Measurements from ENCODE around the gene BAD. TPM values are rescaled to one million over a fixed set of nuclear protein-coding genes. Genes with fewer than 3 reads are reported as not detected.

The BAD gene
- polyA plus RNA-seq, 2 of the 4 experiments (the other 2 are of a cell fraction), result 33.7 to 68.4 TPM

- peak; percentile 65 to 68 for ATAC-seq
- Histone ChIP-seq H3K9me3 (no peaks in the 10 kb centered on the region), H3K4me2 (peak within 1 kb of the TSS; percentile 86), H3K4me1 (peaks cover 17% of the 10 kb centered on the region; the same call in 1 of the 3 replicates), H3K4me3 (peak within 1 kb of the TSS; percentile 63), H3K27ac (peak within 1 kb of the TSS; percentile 93 to 98)
- 13% methylated on average over 8 of the region's 102 CpGs for WGBS (ENCODE audit: missing lambda C conversion rate)
- no peak for FAIRE-seq
- POLR2A ChIA-PET, result interaction anchor here (0.6 to 5.8 kb wide), 9 partner anchors 9 to 100 kb away, joined by 3 to 49 read pairs (median 6); partner anchors contain the start of genes ESRRA, FKBP2, PRDX5 and STIP1
- CTCF ChIA-PET, result interaction anchor here (1.3 to 20.5 kb wide), 6 partner anchors 14 to 42 kb away, joined by 3 to 448 read pairs (median 5); partner anchors contain the start of genes CATSPERZ, ESRRA, PLCB3 and PPP1R14B
- DNase-seq (ENCODE audit: low read depth in 1 of 2, low spot score in 1 of 2), result peak; percentile 75 to 79
- TF ChIP-seq CBX2 (IDR thresholded peaks at IDR 0.05; ENCODE audit: borderline replicate concordance, low read depth) (no peak), MAX (IDR thresholded peaks at IDR 0.05) (peak; percentile 50), REST (IDR thresholded peaks at IDR 0.05) (0 out of 2 replicates have a peak, but pooled peaks have one; percentile 21), GATA3 (IDR thresholded peaks at IDR 0.05; ENCODE audit: borderline replicate concordance) (0 out of 2 replicates have a peak, but pooled peaks have one; percentile 10), HMGXB4 (CRISPR knock-in tag; IDR thresholded peaks at IDR 0.05; ENCODE audit: borderline replicate concordance) (no peak), JUN (IDR thresholded peaks at IDR 0.05) (peak in 1 of 2 experiments; percentile 64; a peak in 3 of 5 replicates), PHF8 (IDR thresholded peaks at IDR 0.05; ENCODE audit: borderline replicate concordance, low read depth) (peak; percentile 59), FOXS1 (CRISPR knock-in tag; IDR thresholded peaks at IDR 0.05) (no peak), HOXB5 (CRISPR knock-in tag; IDR thresholded peaks at IDR 0.05) (0 out of 2 replicates have a peak, but pooled peaks have one; percentile 20), POLR2A (IDR thresholded peaks at IDR 0.05; ENCODE audit: low read length) (peak; percentile 38), HDAC2 (IDR thresholded peaks at IDR 0.05) (no peak), ESRRA (IDR thresholded peaks at IDR 0.05; ENCODE audit: borderline replicate concordance, low read length) (peak; percentile 65; the same call in 1 of the 2 replicates), CTCF (IDR thresholded peaks at IDR 0.05) (no peak), HOXB13 (CRISPR knock-in tag; IDR thresholded peaks at IDR 0.05; ENCODE audit: low read depth) (no peak), HES2 (IDR thresholded peaks at IDR 0.05) (no peak)
Observed at GRCh38 chr11:64284962-64285884, 758 bp upstream of the BAD start, which contains the start of gene GPR137. Gene GPR137, plus strand, starts transcription at chr11:64285848. Its CDS starts 677 bp downstream, at chr11:64286525.

All from A549 (cell line).